ENCODE measurements around the gene DAAM2.
A peak's percentile ranks its signal among the peaks of the same experiment; 100 is the strongest.

Gene DAAM2

DNA sequence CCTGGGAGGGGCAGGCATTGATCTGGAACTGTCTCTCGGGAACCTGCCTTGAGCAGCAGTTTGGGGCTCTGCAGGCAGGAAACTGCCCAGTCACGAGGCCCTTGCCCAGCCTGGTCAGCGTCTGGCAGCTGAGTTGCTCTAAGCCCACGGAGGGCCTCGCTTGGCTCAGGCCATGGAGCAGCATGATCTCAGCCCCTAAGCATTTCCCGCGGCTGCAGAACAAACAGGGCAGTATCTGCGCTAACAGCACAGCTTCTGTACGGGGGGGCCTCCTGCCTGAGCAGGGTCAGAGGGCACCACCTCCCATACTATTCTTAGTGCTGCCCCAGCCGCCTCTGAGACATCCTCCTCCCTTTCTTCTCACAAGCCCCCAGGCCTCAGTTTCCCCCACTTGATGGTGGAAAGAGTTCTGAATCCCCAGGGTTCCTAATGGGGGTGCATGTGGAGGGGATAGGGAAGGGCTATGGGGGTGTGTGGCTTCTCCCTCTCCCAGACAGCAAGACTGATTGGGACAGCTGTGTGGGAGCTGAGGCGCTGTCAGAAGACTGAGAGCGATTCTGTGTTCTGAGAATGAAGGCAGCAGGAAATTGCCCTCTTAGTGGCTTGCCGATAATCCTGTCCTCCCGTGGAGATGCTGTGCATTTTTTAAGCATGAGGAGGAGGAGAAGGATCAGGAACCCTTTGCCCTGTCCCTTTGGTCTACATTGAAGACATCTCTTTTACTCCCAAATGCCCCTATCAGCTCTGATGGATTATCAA is 95.7 kb downstream of the DAAM2 start:
- no peak overlapping the region for H3K4me3 ChIP-seq (ENCODE audit: low read depth, low read length)
- TF ChIP-seq, protein P1, sequence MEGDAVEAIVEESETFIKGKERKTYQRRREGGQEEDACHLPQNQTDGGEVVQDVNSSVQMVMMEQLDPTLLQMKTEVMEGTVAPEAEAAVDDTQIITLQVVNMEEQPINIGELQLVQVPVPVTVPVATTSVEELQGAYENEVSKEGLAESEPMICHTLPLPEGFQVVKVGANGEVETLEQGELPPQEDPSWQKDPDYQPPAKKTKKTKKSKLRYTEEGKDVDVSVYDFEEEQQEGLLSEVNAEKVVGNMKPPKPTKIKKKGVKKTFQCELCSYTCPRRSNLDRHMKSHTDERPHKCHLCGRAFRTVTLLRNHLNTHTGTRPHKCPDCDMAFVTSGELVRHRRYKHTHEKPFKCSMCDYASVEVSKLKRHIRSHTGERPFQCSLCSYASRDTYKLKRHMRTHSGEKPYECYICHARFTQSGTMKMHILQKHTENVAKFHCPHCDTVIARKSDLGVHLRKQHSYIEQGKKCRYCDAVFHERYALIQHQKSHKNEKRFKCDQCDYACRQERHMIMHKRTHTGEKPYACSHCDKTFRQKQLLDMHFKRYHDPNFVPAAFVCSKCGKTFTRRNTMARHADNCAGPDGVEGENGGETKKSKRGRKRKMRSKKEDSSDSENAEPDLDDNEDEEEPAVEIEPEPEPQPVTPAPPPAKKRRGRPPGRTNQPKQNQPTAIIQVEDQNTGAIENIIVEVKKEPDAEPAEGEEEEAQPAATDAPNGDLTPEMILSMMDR (IDR thresholded peaks at IDR 0.05; ENCODE audit: low read depth, low read length, missing control alignments), result no peak
- DNase-seq (ENCODE audit: low read depth), result no peak

DNA sequence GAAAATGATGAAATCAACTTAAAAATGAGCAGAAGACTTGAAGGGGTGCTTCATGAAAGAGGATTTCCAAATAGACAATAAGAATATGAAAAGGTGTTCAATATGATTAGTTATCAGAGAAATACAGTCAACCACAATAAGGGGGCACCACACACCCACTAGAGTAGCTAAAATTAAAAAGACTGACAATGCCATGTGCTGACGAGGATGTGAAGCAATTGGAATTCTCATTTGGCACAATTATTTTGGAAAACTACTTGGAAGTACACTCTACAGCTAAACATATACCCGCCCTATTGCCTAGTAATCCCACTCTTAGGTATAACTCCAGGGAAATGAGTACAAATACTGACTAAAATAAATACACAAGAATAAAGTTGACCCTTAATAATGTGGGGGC is 97.1 kb downstream of the DAAM2 start:
- no peak for DNase-seq (ENCODE audit: low read depth)
- H3K4me3 ChIP-seq (ENCODE audit: low read depth, low read length), result no peak overlapping the region
- TF ChIP-seq, protein P1 (IDR thresholded peaks at IDR 0.05; ENCODE audit: low read depth, low read length, missing control alignments), result no peak

DNA sequence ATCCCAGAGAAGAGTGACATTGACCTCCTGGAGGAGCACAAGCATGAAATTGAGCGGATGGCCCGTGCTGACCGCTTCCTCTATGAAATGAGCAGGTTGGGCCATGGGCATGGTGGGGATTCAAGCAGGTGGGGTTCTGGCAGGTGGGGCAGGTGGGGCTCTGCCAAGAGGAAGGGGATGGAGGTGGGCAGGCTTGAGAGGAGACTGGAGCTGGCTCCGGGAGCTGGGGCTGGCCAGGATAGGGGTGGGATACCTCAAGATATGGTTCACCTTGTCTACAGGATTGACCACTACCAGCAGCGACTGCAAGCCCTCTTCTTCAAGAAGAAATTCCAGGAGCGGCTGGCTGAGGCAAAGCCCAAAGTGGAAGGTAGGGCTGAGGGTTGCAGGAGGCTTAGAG is 99.2 kb downstream of the DAAM2 start:
- H3K4me3 ChIP-seq (ENCODE audit: low read depth, low read length), result no peak overlapping the region
- TF ChIP-seq, protein P1 (IDR thresholded peaks at IDR 0.05; ENCODE audit: low read depth, low read length, missing control alignments), result no peak
- no peak for DNase-seq (ENCODE audit: low read depth)

DNA sequence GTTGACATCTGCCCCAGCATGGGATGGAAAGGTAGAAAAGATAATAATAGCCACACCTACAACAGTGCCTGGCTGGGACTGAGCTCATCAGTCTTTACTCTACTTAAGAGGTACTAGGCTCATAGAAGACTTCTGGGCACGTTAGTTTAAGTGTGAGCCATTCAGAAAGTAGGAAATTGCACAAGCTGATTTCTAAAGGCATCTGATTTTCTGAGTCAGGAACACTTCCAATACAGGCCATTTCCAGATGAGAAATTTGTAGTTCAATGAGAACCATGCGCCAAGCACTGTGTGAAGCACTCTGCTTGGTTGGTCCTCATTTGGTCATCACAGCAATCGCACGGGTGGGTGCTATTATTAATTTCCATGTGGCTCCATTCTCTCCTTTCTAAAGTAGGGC is 99.8 kb downstream of the DAAM2 start:
- TF ChIP-seq, protein P1 (IDR thresholded peaks at IDR 0.05; ENCODE audit: low read depth, low read length, missing control alignments), result no peak
- no peak for DNase-seq (ENCODE audit: low read depth)
- no peak overlapping the region for H3K4me3 ChIP-seq (ENCODE audit: low read depth, low read length)

DNA sequence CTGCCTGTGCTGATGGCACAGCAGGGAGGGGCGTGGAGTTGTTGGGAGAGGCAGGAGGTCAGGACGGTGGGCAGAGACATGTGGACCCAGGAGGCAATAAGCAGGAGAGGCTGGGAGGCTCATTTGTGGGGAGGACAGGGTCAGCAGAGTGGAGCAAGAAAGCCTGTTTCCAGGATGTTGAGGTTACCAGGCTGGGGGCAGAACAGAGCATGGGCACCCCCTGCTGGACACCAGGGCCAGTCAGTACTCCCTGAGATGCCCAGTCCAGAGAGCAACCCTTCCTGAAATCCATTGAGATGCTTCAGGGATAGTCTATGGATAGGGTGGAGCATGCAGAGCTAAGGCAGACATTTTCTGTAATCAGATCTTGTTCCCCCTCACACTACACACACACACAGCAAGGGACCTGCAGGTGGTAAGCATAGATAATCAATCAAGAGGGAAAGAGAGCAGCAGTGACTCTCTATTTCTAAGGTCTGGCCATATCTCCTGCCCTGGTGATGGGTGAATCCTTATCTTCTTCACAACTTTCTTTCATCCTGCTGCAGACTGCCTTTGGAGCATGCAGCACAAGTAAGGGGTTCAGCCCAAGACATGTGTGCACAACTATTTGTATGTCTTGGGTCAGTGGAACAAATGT is 100.4 kb downstream of the DAAM2 start:
- no peak for DNase-seq (ENCODE audit: low read depth)
- TF ChIP-seq, protein P1 (IDR thresholded peaks at IDR 0.05; ENCODE audit: low read depth, low read length, missing control alignments), result peak; percentile 63
- H3K4me3 ChIP-seq (ENCODE audit: low read depth, low read length), result no peak overlapping the region

DNA sequence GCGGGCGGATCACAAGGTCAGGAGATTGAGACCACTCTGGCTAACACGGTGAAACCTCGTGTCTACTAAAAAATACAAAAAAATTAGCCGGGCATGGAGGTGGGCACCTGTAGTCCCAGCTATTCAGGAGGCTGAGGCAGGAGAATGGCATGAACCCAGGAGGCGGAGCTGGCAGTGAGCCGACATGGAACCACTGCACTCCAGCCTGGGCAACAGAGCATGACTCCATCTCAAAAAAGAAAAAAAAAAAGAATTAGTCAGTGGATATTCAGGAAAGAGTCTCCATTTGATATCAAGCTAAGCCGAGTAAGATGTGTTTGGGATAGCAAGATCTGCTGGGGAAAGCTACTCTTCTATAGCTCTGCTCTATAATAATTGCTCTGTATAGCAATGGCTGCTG is 101.1 kb downstream of the DAAM2 start:
- TF ChIP-seq, protein P1 (IDR thresholded peaks at IDR 0.05; ENCODE audit: low read depth, low read length, missing control alignments), result no peak
- no peak for DNase-seq (ENCODE audit: low read depth)
- no peak overlapping the region for H3K4me3 ChIP-seq (ENCODE audit: low read depth, low read length)

Measured in GM12864 (cell line).